Central memory CD8-positive, alpha-beta T cell (primary cell): ENCODE results near the gene PARP3.

Source experiments
- ATAC-seq: fragments of 150-1000 bp; cut with Tn5 transposase; replicated peaks from 2 replicates; pipeline ENCODE4 v1.10.0; 2022; ENCODE audit warnings: mild to moderate bottlenecking, moderate FRiP score, moderate number of reproducible peaks; ENCODE audit not compliant: poor library complexity, severe bottlenecking; ENCODE audit errors: extremely low read depth
- DNase-seq, 2 donors: peaks; one replicate each; pipeline ENCODE4 v3.0.0; 2021; ENCODE audit warnings: low spot score in 2 of 2
- H3K27ac Mint-ChIP-seq: one replicate; pipeline ENCODE4 v1.8.0; 2022; ENCODE audit warnings: low read depth, mild to moderate bottlenecking, moderate library complexity, mixed read lengths
- H3K27me3 Mint-ChIP-seq: one replicate; pipeline ENCODE4 v1.8.0; 2022; ENCODE audit warnings: mixed read lengths
- H3K36me3 Mint-ChIP-seq: one replicate; pipeline ENCODE4 v1.8.0; 2022; ENCODE audit warnings: mild to moderate bottlenecking, moderate library complexity, mixed read lengths; ENCODE audit not compliant: insufficient read depth
- H3K4me1 Mint-ChIP-seq: one replicate; pipeline ENCODE4 v1.8.0; 2022; ENCODE audit warnings: mixed read lengths
- H3K4me3 Mint-ChIP-seq: one replicate; pipeline ENCODE4 v1.8.0; 2022; ENCODE audit warnings: mild to moderate bottlenecking, moderate library complexity, mixed read lengths
- H3K9me3 Mint-ChIP-seq: one replicate; pipeline ENCODE4 v1.8.0; 2022; ENCODE audit warnings: mixed read lengths

PARP3 gene

DNA sequence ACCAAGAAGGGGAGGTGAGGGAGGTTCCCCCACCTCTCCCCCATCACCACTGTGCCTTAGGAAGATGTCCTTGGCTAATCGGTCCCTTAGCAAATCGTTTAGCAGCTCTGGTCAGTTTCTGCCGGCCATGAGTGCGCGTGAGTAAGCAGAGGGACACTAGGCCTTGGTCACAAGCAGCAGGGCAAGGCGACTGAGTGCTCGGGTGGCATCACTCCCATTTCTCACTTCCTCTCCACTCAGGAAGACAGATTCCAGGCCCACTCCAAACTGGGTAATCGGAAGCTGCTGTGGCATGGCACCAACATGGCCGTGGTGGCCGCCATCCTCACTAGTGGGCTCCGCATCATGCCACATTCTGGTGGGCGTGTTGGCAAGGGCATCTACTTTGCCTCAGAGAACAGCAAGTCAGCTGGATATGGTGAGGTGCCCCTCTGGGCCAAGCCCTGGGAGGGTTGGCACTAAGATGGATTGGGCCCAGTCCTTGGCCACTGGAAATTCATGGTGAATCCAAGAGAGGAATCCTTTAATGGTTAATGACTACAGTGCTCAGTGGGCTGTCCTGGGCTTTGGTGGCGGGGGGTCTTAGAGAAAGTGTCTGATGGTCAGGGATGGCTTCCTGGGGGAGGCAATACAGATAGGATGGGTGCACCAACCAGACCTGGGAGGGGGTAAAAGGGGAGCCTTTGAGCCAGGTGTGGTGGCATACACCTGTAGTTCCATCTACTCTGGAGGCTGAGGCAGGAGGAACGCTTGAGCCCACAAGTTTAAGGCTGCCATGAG, 4.0 kb downstream of the PARP3 start:
- peaks cover 6% of the 10 kb centered on the region for H3K36me3 Mint-ChIP-seq
- H3K27me3 Mint-ChIP-seq: no peaks in the 10 kb centered on the region
- H3K4me1 Mint-ChIP-seq: peaks cover 19% of the 10 kb centered on the region
- no peak overlapping the region for H3K27ac Mint-ChIP-seq
- ATAC-seq (no peak), DNase-seq (no peak)
- no peak overlapping the region for H3K4me3 Mint-ChIP-seq
- H3K9me3 Mint-ChIP-seq: no peaks in the 10 kb centered on the region

DNA sequence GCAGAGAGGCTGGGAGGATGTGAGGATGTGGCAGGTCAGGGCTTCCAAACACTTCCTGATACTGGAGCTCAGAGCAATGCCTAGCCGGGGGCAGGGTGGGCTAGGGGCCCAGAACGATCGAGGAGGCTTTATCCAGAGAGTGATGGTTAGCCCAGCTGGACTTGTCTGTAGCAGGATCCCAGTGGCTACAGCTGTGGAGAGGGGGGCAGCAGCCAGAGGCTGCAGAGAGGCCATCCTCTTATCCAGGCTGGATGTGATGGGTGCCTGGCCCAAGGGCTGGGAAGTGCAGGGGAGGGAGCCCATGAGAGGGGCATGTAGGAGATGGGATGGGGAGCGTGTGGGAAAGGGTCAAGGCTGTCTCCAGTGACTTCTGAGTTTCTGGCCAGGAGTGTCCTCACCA, 4.6 kb downstream of the PARP3 start:
- DNase-seq (no peak), ATAC-seq (no peak)
- peaks cover 13% of the 10 kb centered on the region for H3K4me1 Mint-ChIP-seq
- H3K27me3 Mint-ChIP-seq: no peaks in the 10 kb centered on the region
- peaks cover 5% of the 10 kb centered on the region for H3K36me3 Mint-ChIP-seq
- no peaks in the 10 kb centered on the region for H3K9me3 Mint-ChIP-seq
- no peak overlapping the region for H3K27ac Mint-ChIP-seq
- H3K4me3 Mint-ChIP-seq: no peak overlapping the region

DNA sequence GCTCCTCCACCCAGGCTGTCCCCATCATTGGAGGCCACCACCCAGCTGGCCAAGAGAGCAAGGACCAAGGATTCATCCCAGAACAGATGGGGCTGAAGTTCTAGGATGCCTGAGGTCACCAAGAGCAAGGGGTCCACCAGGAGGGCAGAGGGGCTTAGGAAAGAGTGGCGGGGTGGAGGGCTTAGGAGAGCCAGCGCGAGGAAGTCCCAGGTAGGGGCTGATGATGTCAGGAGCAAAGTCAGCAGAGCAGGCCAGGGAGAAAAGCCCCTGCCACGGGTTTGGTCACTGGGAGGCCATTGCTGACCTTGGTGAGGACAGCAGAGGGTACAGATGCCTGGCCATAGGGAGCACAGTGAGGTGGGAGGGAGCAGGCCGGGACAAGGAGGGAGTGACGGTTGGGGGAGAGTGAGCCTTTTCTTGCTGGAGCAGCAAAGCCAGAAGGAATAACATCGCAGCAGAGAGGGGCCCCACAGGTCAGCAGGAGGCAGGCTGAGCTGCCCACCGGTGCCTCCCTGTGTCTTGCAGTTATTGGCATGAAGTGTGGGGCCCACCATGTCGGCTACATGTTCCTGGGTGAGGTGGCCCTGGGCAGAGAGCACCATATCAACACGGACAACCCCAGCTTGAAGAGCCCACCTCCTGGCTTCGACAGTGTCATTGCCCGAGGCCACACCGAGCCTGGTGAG, 5.2 kb downstream of the PARP3 start:
- H3K27ac Mint-ChIP-seq: no peak overlapping the region

DNA sequence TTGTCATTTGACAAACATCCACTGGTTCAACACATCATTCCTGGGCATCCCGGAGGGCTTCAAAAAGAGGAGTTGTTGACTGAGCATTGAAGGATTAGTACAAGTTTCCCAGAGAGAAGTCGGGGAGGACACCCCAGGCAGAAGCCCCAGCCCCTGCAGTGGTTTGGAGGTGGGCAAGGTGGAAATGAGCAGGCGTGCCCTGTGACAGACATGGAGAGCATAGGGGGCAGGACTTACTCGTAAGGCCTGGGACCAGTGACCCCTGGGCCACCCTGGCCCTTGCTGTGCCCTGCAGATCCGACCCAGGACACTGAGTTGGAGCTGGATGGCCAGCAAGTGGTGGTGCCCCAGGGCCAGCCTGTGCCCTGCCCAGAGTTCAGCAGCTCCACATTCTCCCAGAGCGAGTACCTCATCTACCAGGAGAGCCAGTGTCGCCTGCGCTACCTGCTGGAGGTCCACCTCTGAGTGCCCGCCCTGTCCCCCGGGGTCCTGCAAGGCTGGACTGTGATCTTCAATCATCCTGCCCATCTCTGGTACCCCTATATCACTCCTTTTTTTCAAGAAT, 5.9 kb downstream of the PARP3 start:
- DNase-seq (no peak), ATAC-seq (no peak)
- Mint-ChIP-seq H3K36me3 (peaks cover 3% of the 10 kb centered on the region), H3K27ac (no peak overlapping the region), H3K4me3 (no peak overlapping the region), H3K4me1 (peaks cover under 1% of the 10 kb centered on the region), H3K27me3 (peaks cover 2% of the 10 kb centered on the region), H3K9me3 (no peaks in the 10 kb centered on the region)

More for the DNA sequence above, 5.2 kb downstream of the PARP3 start:
- peaks cover 7% of the 10 kb centered on the region for H3K4me1 Mint-ChIP-seq
- ATAC-seq (no peak), DNase-seq (no peak)
- H3K36me3 Mint-ChIP-seq: peaks cover 3% of the 10 kb centered on the region
- H3K27me3 Mint-ChIP-seq: no peaks in the 10 kb centered on the region
- no peak overlapping the region for H3K4me3 Mint-ChIP-seq
- no peaks in the 10 kb centered on the region for H3K9me3 Mint-ChIP-seq

DNA sequence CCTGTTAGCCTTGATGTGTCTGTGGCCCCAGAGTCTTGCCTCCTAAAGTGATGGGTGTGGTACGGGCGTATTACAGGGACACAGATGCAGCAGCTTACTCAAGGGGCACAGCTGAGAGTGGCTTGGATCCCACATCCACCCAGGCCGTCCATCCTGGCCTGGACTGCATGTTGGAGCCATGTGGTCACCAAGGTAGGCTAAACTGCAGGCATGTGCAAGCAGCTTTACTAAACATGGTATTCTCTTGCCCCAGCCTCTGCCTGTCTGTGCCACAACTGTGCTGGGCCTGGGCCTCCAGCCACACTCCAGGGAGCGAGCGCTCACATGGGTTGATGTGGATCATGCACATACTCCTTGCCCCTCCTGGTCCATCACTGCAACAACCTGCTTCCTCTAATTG, 7.0 kb downstream of the PARP3 start:
- DNase-seq: no peak
- Mint-ChIP-seq H3K27me3 (peaks cover 12% of the 10 kb centered on the region), H3K4me1 (no peaks in the 10 kb centered on the region), H3K4me3 (no peak overlapping the region), H3K27ac (no peak overlapping the region), H3K9me3 (no peaks in the 10 kb centered on the region), H3K36me3 (peaks cover 3% of the 10 kb centered on the region)
- ATAC-seq: no peak

DNA sequence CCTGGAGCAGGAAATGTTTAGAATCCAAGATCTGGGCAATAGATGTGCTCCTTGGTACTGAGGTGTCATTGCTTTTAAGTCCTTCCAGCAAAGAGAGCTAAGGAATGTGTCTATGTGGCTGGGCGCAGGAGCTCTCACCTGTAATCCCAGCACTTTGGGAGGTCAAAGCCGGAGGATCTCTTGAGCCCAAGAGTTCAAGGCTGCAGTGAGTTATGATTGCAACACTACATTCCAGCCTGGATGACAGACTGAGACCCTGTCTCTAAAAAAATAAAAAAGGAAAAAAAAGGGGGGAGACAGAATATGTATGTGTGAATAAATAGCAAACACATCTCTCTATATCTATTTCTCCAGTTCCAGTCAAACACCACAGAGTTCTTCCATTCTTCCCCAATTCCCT, 8.7 kb downstream of the PARP3 start:
- Mint-ChIP-seq H3K9me3 (no peaks in the 10 kb centered on the region), H3K4me1 (no peaks in the 10 kb centered on the region), H3K27ac (no peak overlapping the region), H3K36me3 (no peaks in the 10 kb centered on the region), H3K27me3 (peaks cover 24% of the 10 kb centered on the region), H3K4me3 (no peak overlapping the region)
- ATAC-seq (no peak), DNase-seq (no peak)

DNA sequence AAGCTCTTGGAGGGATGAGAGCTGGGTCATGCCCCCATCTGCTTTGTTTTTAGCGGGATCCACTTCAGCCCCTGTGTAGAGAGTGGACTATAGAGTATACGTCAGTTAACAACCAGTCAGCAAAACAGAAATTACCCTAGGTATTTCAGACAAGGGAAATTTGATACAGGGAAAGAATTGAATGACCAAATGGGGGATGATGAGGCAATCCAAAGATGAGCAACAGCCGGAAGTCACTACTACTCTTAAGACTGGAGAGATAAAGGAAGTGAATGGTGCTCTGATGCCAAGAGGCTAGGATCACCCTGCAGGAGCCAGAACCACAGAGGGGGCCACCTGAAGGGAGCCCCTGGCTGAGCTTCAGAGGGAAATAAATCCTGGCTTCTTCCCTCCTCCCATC, 11.3 kb downstream of the PARP3 start:
- Mint-ChIP-seq H3K36me3 (peaks cover 1% of the 10 kb centered on the region), H3K4me1 (peaks cover 5% of the 10 kb centered on the region), H3K27me3 (peaks cover 32% of the 10 kb centered on the region), H3K9me3 (no peaks in the 10 kb centered on the region), H3K27ac (no peak overlapping the region), H3K4me3 (no peak overlapping the region)
- ATAC-seq: no peak
- DNase-seq: no peak

DNA sequence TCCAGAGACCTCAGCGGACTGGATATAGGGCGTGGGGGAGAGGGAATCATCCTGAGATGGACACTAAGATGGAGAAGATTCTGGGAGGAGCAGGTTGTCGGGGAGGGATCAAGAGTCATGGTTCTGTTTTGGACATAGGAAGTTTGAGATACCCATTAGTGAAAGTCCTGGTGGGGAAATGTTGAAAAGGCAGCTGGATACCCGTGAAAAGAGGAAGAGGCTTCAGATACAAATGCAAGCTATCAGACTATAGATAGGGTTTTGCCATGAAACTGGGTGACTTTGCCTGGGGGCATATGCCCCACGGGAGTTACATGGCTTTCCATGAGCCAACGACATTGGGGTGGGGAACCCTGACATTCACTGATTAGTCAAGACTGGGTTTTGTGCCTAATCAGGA, 11.9 kb downstream of the PARP3 start:
- H3K4me1 Mint-ChIP-seq: peaks cover 5% of the 10 kb centered on the region
- H3K36me3 Mint-ChIP-seq: peaks cover 1% of the 10 kb centered on the region
- no peak overlapping the region for H3K27ac Mint-ChIP-seq
- DNase-seq (no peak), ATAC-seq (no peak)
- H3K4me3 Mint-ChIP-seq: no peak overlapping the region
- H3K27me3 Mint-ChIP-seq: peaks cover 32% of the 10 kb centered on the region
- H3K9me3 Mint-ChIP-seq: no peaks in the 10 kb centered on the region

DNA sequence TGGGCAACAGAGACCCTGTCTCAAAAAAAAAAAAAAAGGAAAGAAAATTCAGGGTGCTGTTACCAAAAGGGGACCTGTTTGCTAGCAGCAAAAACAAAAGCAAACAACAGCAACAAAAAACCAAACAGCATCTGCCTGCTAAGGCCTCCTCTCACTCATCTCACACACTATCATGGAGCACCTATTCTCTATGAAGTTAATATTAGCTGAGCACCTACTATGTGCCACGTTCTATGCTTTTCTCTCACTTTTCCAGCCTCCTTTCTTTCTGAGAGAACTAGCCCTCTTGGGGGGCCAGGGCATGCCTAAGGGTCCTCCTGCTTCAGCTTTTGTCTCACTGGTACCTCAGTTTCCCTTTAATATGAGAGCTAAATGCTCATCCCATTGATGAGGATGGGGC, 12.6 kb downstream of the PARP3 start:
- H3K27ac Mint-ChIP-seq: no peak overlapping the region
- H3K4me3 Mint-ChIP-seq: no peak overlapping the region
- H3K4me1 Mint-ChIP-seq: peaks cover 5% of the 10 kb centered on the region
- no peaks in the 10 kb centered on the region for H3K9me3 Mint-ChIP-seq
- H3K27me3 Mint-ChIP-seq: peaks cover 32% of the 10 kb centered on the region
- H3K36me3 Mint-ChIP-seq: peaks cover 3% of the 10 kb centered on the region
- ATAC-seq (no peak), DNase-seq (no peak)

DNA sequence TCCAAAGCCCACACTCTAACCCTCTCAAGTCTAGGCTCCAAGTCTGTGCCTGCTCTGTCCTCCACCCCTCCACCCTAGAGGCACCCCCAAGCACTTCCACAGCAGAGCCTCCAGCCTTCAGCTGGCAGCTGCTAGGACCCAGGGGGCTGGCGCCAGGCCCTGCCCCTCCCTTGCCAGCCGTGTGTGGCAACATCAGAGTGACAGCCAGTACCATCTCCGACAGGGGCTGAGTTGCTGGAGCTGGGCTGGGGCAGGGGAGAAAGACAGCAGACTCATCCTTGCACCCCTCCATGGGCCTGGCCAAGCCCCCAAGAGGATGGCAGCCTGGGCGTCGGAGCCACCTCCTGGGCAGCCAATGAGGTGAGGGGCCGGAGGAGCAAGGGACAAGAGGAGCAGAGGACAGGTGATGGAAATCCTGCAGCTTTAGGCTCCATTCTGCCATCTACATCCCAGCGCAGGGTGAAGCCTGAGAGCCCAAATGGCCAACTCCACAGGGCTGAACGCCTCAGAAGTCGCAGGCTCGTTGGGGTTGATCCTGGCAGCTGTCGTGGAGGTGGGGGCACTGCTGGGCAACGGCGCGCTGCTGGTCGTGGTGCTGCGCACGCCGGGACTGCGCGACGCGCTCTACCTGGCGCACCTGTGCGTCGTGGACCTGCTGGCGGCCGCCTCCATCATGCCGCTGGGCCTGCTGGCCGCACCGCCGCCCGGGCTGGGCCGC, 13.2 kb downstream of the PARP3 start, which contains the start of gene GPR62:
GPR62 (plus strand) TSS at position 207 of the 718 bp plus-strand sequence; CDS start at position 479, 272 bp downstream.
- DNase-seq (no peak), ATAC-seq (no peak)
- peak within 1 kb of the TSS; percentile 36 for H3K4me3 Mint-ChIP-seq
- H3K36me3 Mint-ChIP-seq: peaks cover 3% of the 10 kb centered on the region
- H3K4me1 Mint-ChIP-seq: peaks cover 5% of the 10 kb centered on the region
- H3K27ac Mint-ChIP-seq: no peak within 1 kb of the TSS
- no peaks in the 10 kb centered on the region for H3K9me3 Mint-ChIP-seq
- peaks cover 32% of the 10 kb centered on the region for H3K27me3 Mint-ChIP-seq

DNA sequence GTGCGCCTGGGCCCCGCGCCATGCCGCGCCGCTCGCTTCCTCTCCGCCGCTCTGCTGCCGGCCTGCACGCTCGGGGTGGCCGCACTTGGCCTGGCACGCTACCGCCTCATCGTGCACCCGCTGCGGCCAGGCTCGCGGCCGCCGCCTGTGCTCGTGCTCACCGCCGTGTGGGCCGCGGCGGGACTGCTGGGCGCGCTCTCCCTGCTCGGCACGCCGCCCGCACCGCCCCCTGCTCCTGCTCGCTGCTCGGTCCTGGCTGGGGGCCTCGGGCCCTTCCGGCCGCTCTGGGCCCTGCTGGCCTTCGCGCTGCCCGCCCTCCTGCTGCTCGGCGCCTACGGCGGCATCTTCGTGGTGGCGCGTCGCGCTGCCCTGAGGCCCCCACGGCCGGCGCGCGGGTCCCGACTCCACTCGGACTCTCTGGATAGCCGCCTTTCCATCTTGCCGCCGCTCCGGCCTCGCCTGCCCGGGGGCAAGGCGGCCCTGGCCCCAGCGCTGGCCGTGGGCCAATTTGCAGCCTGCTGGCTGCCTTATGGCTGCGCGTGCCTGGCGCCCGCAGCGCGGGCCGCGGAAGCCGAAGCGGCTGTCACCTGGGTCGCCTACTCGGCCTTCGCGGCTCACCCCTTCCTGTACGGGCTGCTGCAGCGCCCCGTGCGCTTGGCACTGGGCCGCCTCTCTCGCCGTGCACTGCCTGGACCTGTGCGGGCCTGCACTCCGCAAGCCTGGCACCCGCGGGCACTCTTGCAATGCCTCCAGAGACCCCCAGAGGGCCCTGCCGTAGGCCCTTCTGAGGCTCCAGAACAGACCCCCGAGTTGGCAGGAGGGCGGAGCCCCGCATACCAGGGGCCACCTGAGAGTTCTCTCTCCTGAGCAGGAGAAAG, 14.0 kb downstream of the PARP3 start:
- peaks cover 32% of the 10 kb centered on the region for H3K27me3 Mint-ChIP-seq
- peak; percentile 57 for ATAC-seq
- no peak overlapping the region for H3K27ac Mint-ChIP-seq
- peaks cover 3% of the 10 kb centered on the region for H3K36me3 Mint-ChIP-seq
- peak overlapping the region; percentile 36 for H3K4me3 Mint-ChIP-seq
- no peak for DNase-seq
- no peaks in the 10 kb centered on the region for H3K9me3 Mint-ChIP-seq
- H3K4me1 Mint-ChIP-seq: peaks cover 5% of the 10 kb centered on the region
